ENCODE measurements around the gene SLC35F3. TPM values are rescaled to one million over a fixed set of nuclear protein-coding genes. Genes with fewer than 3 reads are reported as not detected.

The SLC35F3 gene
- total and polyA plus RNA-seq, 8 donors = 1.4 to 7.1 (median 2.5) TPM

DNA sequence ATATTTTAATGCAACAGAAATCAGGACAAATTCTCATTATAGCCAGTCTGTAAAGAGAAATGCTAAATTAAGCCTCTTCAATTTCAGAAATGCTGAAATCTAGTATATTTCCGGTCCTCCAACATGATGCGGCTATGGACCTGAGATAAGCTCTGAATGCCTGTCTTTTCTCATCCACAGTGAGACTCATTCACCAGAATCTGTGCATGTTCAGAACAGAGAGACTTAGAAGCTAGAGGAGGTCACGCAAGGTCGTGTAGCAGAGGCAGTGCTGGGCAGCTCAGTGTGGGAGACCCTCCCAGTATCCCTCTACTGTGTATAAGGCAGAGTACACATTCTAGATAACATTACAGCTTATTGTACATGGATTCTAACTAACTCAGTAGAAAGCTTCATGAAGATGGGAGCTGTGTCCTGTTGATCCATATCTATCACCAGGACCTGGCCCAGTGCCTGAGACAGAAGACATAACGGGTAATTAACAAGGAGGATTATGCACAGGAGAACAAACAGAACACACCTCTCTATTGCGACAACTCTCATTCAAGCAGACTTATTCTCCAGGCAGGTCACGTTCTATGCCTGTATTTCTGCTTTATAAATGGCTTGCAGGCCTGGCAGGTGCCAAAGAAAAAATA lies 371.8 kb downstream of the SLC35F3 start:
- H3K27me3 ChIP-seq = no peaks in the 10 kb centered on the region
- H3K4me3 ChIP-seq = no peak overlapping the region
- TF ChIP-seq, protein P1, sequence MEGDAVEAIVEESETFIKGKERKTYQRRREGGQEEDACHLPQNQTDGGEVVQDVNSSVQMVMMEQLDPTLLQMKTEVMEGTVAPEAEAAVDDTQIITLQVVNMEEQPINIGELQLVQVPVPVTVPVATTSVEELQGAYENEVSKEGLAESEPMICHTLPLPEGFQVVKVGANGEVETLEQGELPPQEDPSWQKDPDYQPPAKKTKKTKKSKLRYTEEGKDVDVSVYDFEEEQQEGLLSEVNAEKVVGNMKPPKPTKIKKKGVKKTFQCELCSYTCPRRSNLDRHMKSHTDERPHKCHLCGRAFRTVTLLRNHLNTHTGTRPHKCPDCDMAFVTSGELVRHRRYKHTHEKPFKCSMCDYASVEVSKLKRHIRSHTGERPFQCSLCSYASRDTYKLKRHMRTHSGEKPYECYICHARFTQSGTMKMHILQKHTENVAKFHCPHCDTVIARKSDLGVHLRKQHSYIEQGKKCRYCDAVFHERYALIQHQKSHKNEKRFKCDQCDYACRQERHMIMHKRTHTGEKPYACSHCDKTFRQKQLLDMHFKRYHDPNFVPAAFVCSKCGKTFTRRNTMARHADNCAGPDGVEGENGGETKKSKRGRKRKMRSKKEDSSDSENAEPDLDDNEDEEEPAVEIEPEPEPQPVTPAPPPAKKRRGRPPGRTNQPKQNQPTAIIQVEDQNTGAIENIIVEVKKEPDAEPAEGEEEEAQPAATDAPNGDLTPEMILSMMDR (IDR thresholded peaks at IDR 0.05) = no peak
- WGBS, 2 donors = 75 to 82% methylated on average over 7 of the region's 7 CpGs
- H3K4me1 ChIP-seq = peaks cover 0 to 7% (median 0%) of the 10 kb centered on the region in 3 donors
- H3K9me3 ChIP-seq = no peaks in the 10 kb centered on the region
- FAIRE-seq (no peak), ATAC-seq (no peak), DNase-seq (no peak)
- intact Hi-C loops (cut with DNase I) = no loop called here
- no peaks in the 10 kb centered on the region for H3K36me3 ChIP-seq
- no peak overlapping the region for H3K27ac ChIP-seq

DNA sequence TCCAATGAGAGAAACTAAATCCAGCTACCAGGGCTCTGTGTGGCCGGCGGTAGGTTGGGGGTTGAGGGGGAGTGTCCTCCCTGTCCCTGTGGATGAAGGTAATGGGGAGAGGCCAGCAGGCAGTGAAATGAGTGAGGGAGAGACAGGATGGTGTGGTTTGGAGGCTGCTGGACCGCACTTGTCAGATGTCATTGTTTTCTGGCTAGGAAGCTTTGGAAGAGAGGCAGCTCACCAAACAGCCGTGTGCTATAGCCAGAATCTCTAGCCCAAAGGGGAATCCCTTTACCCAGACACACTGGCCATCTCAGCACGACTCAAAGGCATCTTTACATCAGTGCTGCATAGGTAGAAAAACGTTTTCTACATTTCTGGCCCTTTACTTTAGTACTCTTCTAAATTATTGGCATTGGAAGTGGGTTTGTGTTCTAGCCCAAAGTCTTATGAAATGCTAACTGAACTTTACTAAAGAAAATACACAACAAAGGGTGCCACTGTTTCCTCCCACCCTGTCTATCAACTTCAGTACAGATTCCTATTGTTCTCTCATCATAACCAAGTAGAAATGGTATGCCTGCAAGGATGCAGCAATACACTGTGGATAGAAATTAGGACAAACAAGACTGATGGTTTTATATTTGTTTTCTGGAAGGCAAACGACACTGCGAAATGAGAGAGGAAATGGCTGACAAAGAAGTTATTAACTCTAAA lies 372.8 kb downstream of the SLC35F3 start:
- H3K27ac ChIP-seq = no peak overlapping the region
- ATAC-seq = no peak
- TF ChIP-seq, protein P1 (IDR thresholded peaks at IDR 0.05) = no peak
- no peak for FAIRE-seq
- H3K9me3 ChIP-seq = no peaks in the 10 kb centered on the region
- H3K27me3 ChIP-seq = no peaks in the 10 kb centered on the region
- H3K4me1 ChIP-seq = no peaks in the 10 kb centered on the region
- H3K4me3 ChIP-seq = no peak overlapping the region
- no peaks in the 10 kb centered on the region for H3K36me3 ChIP-seq
- intact Hi-C loops (cut with DNase I) = no loop called here
- WGBS, 2 donors = 58 to 67% methylated on average over 8 of the region's 8 CpGs
- no peak for DNase-seq

DNA sequence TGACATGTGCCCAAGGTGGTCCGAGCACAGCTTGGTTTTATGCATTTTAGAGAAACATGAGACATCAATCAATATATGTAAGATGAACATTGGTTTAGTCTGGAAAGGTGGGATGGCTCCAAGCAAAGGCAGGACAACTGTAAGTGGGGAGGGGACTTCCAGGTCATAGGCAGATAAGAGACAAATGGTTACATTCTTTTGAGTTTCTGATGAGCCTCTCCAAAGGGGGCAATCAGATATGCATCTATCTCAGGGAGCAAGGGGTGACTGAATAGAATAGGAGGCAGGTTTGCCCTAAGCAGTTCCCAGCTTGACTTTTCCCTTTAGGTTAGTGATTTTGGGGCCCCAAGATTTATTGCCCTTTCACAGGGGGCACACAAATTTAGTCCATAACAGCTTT lies 374.5 kb downstream of the SLC35F3 start:
- no peaks in the 10 kb centered on the region for H3K27me3 ChIP-seq
- WGBS, 2 donors = 86 to 91% methylated on average over 1 of the region's 1 CpG

DNA sequence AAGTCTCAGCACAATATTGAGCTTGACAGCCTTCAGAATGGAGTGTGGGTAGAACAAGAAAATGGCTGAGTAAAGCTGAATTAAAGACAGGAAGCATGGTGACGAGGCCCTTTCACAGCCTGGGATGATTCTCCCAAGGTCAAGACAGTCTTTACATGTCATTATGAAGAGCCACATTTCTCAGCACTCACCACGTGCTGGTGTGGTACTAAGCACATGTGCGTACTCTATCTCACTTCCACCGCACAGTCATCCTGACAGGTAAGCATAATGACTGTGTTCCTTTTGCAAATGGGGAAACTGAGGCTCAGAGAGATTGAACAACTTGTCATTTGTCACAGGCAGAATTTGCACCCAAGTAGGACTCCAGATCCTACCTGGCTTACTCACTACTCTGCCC lies 376.0 kb downstream of the SLC35F3 start:
- ATAC-seq = no peak
- no peak for FAIRE-seq
- H3K4me1 ChIP-seq = no peaks in the 10 kb centered on the region
- TF ChIP-seq, protein P1 (IDR thresholded peaks at IDR 0.05) = no peak
- no peaks in the 10 kb centered on the region for H3K9me3 ChIP-seq
- DNase-seq = no peak
- no peaks in the 10 kb centered on the region for H3K36me3 ChIP-seq
- WGBS, 2 donors = 85 to 86% methylated on average over 4 of the region's 4 CpGs
- intact Hi-C loops (cut with DNase I) = loop anchor here in 1 of 3 donors (10.0 kb wide), 1 partner anchor 64 kb away; no protein-coding TSS in a partner anchor
- no peak overlapping the region for H3K27ac ChIP-seq
- no peaks in the 10 kb centered on the region for H3K27me3 ChIP-seq
- no peak overlapping the region for H3K4me3 ChIP-seq

More for the DNA sequence above, 374.5 kb downstream of the SLC35F3 start:
- Histone ChIP-seq H3K36me3 (no peaks in the 10 kb centered on the region), H3K27ac (no peak overlapping the region), H3K4me1 (no peaks in the 10 kb centered on the region), H3K9me3 (no peaks in the 10 kb centered on the region), H3K4me3 (no peak overlapping the region)
- DNase-seq (no peak), FAIRE-seq (no peak), ATAC-seq (no peak)
- intact Hi-C loops (cut with DNase I) = no loop called here
- TF ChIP-seq, protein P1 (IDR thresholded peaks at IDR 0.05) = no peak
